Retina (tissue), 1 donor: ENCODE measurements around the gene GALR2.
A peak's percentile ranks its signal among the peaks of the same experiment; 100 is the strongest.
"Not testable (repeated sequence)": the region's sequence is repeated elsewhere in the genome, so short reads cannot be mapped to it uniquely, and the experiment has no call there.

ENCODE experiments used
- DNase-seq: peaks from one replicate; pipeline ENCODE4 v3.0.0-alpha.2; 2016

GALR2 gene

GRCh38 chr17:76074390-76075363, at the start of gene GALR2:
Gene GALR2, plus strand, starts transcription at chr17:76074781. Its CDS starts 103 bp downstream, at chr17:76074884.
- DNase-seq: peak; percentile 68

- DNase-seq: no peak
Observed at GRCh38 chr17:76025294-76025693, 49.3 kb upstream of the GALR2 start.

- DNase-seq: no peak
Observed at GRCh38 chr17:76026714-76027158, 47.8 kb upstream of the GALR2 start.

- no peak for DNase-seq
Observed at GRCh38 chr17:76027159-76027839, 47.3 kb upstream of the GALR2 start, which contains the start of gene EVPL. Gene EVPL, minus strand, starts transcription at chr17:76027306. Its CDS starts 108 bp downstream, at chr17:76027198.

GRCh38 chr17:76032073-76032779, 42.4 kb upstream of the GALR2 start:
- no peak for DNase-seq

- no peak for DNase-seq
Observed at GRCh38 chr17:76032780-76033108, 41.8 kb upstream of the GALR2 start.

GRCh38 chr17:76033139-76033538, 41.4 kb upstream of the GALR2 start:
- no peak for DNase-seq

- DNase-seq: no peak
Observed at GRCh38 chr17:76034428-76035350, 39.9 kb upstream of the GALR2 start.

- no peak for DNase-seq
Observed at GRCh38 chr17:76036497-76037261, 37.9 kb upstream of the GALR2 start.

- no peak for DNase-seq
Observed at GRCh38 chr17:76038050-76038449, 36.5 kb upstream of the GALR2 start.

GRCh38 chr17:76039121-76039520, 35.5 kb upstream of the GALR2 start:
- DNase-seq: no peak

- DNase-seq: no peak
Observed at GRCh38 chr17:76040376-76040775, 34.2 kb upstream of the GALR2 start.

GRCh38 chr17:76042868-76043267, 31.7 kb upstream of the GALR2 start:
- DNase-seq: not testable (repeated sequence)

GRCh38 chr17:76044475-76045007, 30.0 kb upstream of the GALR2 start:
- DNase-seq: not testable (repeated sequence)

- DNase-seq: no peak
Observed at GRCh38 chr17:76046064-76046463, 28.5 kb upstream of the GALR2 start.

- no peak for DNase-seq
Observed at GRCh38 chr17:76048025-76048605, 26.5 kb upstream of the GALR2 start.

- DNase-seq: no peak
Observed at GRCh38 chr17:76048711-76049110, 25.9 kb upstream of the GALR2 start.

- DNase-seq: no peak
Observed at GRCh38 chr17:76049239-76049638, 25.3 kb upstream of the GALR2 start.

GRCh38 chr17:76049836-76050537, 24.6 kb upstream of the GALR2 start:
- peak; percentile 24 for DNase-seq
